Gastroesophageal sphincter (tissue), 3 donors: ENCODE results near the gene PNPLA5.

Source experiments
- EP300 ChIP-seq: sonication (generic); formaldehyde crosslinking; IDR thresholded peaks from one replicate; pipeline ENCODE4 v1.6.1; 2017; ENCODE audit warnings: antibody characterized with exemption, mild to moderate bottlenecking
- POLR2A ChIP-seq, 2 donors: fragments of 450-650 bp; IDR thresholded peaks; one replicate each; pipeline ENCODE4 v1.6.1; 2017; ENCODE audit warnings: antibody characterized with exemption in 2 of 2, mild to moderate bottlenecking in 2 of 2, moderate library complexity in 1 of 2
- TF ChIP-seq, protein P1 (sequence below), 4 experiments: fragments of 200-600 bp in 2 of 4; fragments of 450-650 bp in 2 of 4; sonication (generic) in 1 of 4; IDR thresholded peaks; one replicate each; pipeline ENCODE4 v1.5.1; 2017 to 2019; ENCODE audit warnings: antibody characterized with exemption in 4 of 4, mild to moderate bottlenecking in 2 of 4, moderate library complexity in 2 of 4

DNA sequence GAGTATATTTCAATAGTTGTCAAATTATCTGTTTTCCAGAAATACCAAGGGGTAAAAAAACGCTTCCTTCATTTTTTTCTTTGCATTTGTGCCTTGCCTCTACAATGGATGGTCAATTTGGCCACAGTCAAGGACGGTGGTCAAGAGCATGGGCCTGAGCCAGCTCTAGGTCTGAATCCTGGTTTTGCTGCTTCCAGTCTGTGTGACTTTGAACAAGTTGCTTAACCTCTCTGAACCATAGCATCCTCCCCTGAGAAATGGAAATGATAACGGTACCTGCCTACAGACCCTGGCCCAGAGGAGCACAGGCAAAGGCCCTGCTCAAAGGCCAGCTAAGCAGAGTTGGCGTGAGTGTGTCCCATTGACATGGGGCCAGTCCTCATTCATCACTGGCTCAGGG lies 3.1 kb downstream of the PNPLA5 start:
- TF ChIP-seq, protein P1, sequence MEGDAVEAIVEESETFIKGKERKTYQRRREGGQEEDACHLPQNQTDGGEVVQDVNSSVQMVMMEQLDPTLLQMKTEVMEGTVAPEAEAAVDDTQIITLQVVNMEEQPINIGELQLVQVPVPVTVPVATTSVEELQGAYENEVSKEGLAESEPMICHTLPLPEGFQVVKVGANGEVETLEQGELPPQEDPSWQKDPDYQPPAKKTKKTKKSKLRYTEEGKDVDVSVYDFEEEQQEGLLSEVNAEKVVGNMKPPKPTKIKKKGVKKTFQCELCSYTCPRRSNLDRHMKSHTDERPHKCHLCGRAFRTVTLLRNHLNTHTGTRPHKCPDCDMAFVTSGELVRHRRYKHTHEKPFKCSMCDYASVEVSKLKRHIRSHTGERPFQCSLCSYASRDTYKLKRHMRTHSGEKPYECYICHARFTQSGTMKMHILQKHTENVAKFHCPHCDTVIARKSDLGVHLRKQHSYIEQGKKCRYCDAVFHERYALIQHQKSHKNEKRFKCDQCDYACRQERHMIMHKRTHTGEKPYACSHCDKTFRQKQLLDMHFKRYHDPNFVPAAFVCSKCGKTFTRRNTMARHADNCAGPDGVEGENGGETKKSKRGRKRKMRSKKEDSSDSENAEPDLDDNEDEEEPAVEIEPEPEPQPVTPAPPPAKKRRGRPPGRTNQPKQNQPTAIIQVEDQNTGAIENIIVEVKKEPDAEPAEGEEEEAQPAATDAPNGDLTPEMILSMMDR (IDR thresholded peaks at IDR 0.05) = no peak
- TF ChIP-seq POLR2A (IDR thresholded peaks at IDR 0.05) (no peak), EP300 (no peak)
